Sigmoid colon (tissue), 4 donors: ENCODE measurements around the gene FRMD1.

Source experiments
- CTCF ChIP-seq, 4 experiments: fragments of 450-650 bp in 3 of 4; fragments of 200-600 bp in 1 of 4; IDR thresholded peaks; one replicate each; pipeline ENCODE4 v1.5.1; 2016 to 2019; ENCODE audit warnings: antibody characterized with exemption in 4 of 4, mild to moderate bottlenecking in 3 of 4, moderate library complexity in 2 of 4
- EP300 ChIP-seq, 4 donors: sonication (generic); formaldehyde crosslinking; IDR thresholded peaks; one replicate each; pipeline ENCODE4 v1.6.1; 2017; ENCODE audit warnings: antibody characterized with exemption in 4 of 4
- POLR2A ChIP-seq, 2 donors: fragments of 450-650 bp; IDR thresholded peaks; one replicate each; pipeline ENCODE4 v1.6.1; 2016; ENCODE audit warnings: antibody characterized with exemption in 2 of 2, mild to moderate bottlenecking in 2 of 2, moderate library complexity in 2 of 2
- POLR2AphosphoS5 ChIP-seq, 4 donors: sonication (generic); formaldehyde crosslinking; IDR thresholded peaks; one replicate each; pipeline ENCODE4 v1.6.1; 2017; ENCODE audit warnings: antibody characterized with exemption in 4 of 4

GRCh38 chr6:168034537-168034936, 44.5 kb downstream of the FRMD1 start:
- TF ChIP-seq POLR2A (IDR thresholded peaks at IDR 0.05) (no peak), POLR2AphosphoS5 (IDR thresholded peaks at IDR 0.05) (no peak), CTCF (IDR thresholded peaks at IDR 0.05) (no peak), EP300 (IDR thresholded peaks at IDR 0.05) (no peak)
